Measurements from ENCODE around the gene LMTK3.
"Not testable (repeated sequence)": the region's sequence is repeated elsewhere in the genome, so short reads cannot be mapped to it uniquely, and the experiment has no call there.

LMTK3 gene

DNA sequence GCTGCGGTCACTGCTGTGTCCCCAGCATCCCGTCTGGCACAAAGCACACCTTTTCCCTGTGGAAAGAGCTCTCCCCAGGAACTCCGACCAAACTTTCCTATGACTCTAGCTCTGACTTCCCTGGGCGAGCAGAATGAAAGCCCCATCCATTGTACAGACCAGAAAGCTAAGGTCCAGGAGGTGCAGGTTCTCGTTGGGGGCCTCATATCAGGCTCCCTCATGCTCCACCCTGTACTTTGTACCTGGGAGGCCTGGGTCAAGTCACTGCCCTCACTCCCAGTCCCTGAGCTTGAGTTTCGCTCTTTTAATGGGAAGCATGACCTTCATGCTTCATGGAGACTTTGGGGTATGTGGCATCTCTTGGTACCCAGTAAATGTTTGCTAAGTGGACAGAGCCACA lies 24.1 kb downstream of the LMTK3 start:
- no peak for DNase-seq

DNA sequence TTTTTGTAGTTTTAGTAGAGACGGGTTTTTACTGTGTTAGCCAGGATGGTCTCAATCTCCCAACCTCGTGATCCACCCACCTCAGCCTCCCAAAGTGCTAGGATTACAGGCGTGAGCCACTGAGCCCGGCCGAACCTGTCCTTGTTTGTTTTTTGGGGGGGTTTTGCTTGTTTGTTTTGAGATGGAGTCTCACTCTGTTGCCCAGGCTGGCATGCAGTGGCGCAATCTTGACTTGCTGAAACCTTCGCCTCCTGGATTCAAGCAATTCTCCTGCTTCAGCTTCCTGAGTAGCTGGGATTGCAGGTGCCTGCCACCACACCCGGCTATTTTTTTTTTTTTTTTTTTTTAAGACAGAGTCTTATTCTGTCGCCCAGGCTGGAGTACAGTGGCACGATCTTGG lies 24.9 kb downstream of the LMTK3 start:
- DNase-seq = not testable (repeated sequence)

DNA sequence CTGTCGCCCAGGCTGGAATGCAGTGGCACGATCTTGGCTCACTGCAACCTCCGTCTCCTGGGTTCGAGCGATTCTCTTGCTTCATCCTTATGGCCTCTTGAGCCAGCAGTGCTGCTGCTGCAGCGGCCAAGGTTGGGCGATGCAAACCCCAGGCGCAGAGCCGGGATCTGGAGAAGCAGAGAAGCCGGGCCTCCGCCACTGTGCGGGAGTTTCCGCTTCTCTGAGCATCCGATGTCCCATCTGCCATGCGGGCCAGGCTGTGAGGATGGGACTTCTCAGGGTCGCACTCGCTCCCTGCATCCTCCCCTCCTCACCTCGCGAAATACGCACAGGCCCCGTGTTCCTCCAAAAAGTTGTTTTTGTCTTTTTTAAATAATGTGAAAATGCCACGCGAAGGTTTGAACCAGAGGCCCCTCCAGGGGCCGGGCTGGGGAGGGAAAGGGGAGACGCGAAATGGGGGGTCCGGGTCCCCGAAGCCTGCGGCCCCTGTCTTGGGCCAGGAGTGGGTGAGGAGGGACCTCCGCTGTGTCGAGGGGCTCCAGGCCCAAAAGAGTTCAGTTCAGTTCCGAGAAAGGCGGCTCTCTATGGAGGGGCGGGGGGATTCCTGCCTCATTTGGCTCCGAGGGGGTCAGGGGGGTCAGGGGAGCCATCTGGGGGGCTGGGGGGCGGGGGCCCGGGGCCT lies 26.6 kb downstream of the LMTK3 start:
- no peak for DNase-seq

DNA sequence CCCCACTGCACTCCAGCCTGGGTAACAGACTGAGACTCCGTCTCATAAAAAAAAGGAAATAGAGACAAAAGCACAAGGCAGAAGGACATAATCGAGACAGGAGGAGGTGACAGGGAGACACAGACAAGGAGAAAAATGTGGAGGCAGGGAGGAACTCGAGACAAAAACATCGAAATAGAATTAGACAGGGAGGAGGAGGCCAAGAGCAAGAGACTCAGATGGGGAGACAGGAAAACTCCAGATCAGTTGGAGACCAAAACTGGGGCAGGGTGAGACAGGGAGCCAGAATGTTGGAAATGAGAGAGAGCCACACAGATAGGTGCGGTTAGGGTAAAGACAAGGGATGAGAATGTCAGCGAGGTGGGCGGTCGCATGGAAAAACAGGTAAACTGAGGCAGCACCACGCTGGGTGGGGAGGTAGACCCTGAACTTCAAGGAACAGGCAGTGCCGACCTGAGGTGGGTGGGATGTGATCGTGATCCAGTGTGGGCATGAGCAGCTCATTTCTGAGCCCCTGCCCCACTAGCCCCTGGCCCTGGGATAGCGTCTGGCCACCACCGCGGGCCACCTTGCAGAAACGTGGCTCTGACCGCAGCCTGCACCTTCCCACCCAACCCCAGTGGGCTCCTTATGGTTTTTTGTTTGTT lies 27.3 kb downstream of the LMTK3 start:
- DNase-seq = no peak

DNA sequence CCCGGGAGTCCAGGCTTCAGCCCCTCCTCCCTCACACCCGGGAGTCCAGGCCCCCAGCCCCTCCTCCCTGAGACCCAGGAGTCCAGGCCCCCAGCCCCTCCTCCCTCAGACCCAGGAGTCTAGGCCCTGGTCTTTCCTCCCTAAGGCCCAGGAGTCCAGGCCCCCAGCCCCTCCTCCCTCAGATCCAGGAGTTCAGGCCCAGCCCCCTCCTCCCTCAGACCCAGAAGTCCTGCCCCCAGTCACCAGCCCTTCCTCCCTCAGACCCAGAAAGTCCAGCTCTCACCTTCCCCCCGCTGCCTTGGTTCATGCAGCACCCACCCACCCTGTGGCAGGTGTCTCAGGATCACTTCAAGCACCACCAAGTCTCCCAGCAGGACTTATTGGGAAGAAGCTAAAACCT lies 28.3 kb downstream of the LMTK3 start:
- DNase-seq = no peak

DNA sequence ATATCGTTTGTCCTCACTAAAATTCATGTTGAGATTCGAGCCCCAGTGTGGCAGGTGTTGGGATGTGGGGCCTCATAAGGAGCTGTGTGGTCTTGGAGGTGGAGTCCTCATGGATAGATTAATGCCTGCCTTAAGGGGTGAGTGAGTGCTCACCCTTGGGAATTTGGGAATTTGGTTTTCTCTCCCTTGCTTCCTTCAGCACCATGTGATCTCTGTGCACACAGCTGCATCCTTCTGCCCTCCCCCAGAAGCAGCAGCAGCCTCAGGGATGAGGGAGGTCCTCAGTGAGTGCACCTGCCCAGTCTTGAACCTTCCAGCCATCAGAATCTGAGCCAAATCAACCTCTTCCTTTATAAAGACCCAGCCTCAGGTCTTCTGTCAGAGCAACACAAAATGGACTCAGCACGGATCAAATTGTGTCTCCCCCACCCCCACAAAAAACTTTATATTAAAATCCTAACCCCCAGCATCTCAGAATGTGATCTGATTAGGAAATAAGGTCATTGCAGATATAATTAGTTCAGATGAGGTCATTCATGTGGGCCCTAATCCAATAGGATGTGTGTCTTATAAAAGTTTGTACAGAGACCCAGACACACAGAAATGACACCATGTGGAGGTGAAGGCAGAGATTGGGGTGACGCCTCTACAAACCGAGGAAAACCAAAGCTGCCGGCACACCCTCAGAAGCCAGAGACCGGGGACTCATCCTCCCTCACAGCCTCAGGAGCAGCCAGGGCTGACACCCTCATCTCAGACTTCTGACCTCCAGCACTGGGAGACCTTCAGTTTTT lies 29.6 kb downstream of the LMTK3 start:
- no peak for DNase-seq

DNA sequence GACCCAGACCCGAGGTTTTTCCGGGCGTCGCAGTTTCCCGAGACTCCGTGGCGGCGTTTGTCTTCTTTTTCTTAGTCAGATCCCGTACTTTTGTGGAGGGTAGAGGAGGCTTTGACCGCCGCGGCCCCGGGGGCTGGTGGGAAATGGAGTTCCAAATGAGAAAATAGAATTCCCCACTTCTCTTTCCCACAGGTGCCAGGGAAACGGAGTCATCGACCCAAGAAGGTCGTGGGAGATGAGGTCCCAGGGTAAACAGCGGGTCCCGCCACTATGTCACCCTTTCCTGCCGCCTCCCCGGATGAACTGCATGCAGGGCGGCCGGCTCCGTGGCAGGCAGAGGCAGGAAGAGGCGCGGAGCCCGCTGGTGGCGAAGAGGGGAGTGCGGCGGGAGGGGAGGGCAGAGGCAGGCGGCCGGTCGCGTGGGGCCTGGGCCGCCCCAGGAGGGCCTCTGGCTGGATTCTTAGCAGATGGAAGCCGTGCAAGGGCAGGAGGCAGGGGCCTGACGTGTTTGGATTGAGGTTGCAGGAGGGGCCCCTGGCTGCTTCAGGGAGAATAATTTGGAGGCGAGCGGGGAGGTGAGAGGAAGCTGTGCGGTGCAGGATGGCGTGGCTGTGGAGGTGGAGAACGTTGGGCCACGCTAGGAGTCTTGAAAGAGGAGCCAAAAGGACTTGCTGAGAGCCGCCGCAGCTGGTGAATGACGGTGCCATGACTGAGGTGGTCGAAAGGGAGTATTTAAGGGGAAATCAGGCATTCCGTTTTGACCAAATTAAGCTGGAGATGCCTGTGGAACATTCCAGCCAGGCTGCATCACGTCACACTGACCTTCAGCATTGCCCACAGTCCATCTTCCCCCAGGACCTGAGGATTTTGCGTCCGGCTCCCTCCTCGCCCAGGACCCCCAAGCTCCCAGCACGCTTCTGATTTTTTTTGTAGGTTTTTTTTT lies 30.8 kb downstream of the LMTK3 start:
- DNase-seq = no peak

DNA sequence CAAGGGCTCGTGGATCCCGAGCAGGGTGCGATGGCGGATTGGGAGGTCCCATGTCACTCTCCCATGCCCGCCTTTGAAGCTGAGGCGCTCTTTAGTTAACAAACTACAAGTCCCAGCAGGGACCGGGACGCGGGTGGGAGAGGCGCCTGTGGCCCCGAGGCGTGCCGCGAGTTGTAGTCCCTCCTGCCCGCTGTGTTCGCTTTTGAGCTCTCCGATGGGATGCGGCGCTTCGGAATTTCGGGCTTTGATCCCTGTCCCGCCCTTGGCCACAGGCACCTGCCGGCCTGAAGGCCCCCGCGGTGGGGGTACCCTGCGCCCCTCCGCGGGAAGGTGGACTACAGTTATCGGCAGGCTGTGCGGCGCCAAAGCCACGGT lies 31.5 kb downstream of the LMTK3 start:
- DNase-seq = no peak

DNA sequence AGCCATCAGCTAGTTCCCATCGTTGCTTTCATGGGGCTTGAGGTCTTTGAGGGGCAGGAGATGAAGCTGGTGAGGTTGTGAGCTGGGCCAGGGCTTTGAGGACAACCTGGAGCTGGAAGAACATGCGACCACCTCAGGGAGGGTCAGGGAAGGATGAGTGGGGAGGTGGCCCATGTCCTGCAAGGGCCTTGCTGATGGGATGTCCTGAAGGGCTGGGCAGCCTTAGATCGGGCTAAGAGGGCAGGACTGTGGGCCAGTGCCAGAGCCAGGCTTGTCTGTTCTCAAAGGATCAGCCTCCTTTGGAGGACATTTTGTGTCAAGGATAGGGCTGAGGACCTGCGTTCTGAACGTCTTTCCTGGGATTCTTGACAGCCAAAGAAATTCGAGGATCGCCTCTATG lies 31.9 kb downstream of the LMTK3 start:
- DNase-seq = no peak

DNA sequence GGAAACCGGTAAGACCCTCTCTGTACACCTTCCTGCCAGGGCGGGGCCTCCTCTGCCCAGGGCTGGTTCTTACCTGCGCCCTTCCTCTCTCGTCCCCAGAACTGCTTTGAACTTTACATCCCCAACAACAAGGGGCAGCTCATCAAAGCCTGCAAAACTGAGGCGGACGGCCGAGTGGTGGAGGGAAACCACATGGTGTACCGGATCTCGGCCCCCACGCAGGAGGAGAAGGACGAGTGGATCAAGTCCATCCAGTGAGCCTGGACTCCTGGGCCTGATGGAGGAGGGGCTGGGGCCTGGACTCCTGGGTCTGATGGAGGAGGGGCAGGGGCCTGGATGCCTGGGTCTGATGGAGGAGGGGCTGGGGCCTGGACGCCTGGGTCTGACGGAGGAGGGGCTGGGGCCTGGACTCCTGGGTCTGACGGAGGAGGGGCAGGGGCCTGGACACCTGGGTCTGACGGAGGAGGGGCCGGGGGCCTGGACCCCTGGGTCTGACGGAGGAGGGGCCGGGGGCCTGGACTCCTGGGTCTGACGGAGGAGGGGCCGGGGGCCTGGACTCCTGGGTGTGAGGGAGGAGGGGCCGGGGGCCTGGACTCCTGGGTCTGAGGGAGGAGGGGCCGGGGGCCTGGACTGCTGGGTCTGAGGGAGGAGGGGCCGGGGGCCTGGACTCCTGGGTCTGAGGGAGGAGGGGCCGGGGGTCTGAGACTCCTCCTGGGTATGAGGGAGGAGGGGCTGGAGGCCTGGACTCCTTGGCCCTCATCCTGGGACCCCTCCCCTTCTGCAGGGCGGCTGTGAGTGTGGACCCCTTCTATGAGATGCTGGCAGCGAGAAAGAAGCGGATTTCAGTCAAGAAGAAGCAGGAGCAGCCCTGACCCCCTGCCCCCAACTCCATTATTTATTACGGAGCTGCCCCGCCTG lies 33.0 kb downstream of the LMTK3 start:
- DNase-seq = no peak

DNA sequence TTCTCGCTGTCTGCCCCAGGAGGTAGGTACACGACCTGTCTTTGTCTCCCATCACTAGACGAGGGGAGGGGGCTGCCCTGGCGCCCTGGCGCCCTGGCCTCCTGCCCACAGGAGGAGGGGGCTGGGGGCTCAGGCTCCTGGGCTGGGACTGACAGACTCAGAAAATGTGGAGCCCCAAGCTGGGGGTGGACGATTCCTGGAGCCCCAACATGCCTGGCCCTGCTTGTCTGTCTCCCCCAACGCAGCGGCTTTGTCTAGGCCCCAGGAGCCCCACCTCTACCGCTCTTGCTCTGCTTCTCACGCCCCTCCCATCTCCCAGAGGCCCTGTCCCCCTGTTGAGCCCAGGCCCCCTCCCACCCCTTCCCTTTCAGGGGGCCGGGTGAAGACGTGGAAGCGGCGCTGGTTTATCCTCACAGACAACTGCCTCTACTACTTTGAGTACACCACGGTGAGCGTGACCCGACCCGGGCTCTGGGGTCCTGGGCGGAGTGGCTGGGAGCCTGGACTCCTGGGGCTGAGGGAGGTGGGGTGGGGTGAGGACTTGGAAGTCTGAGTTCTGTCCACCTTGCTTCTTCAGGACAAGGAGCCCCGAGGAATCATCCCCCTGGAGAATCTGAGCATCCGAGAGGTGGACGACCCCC lies 33.8 kb downstream of the LMTK3 start:
- no peak for DNase-seq

DNA sequence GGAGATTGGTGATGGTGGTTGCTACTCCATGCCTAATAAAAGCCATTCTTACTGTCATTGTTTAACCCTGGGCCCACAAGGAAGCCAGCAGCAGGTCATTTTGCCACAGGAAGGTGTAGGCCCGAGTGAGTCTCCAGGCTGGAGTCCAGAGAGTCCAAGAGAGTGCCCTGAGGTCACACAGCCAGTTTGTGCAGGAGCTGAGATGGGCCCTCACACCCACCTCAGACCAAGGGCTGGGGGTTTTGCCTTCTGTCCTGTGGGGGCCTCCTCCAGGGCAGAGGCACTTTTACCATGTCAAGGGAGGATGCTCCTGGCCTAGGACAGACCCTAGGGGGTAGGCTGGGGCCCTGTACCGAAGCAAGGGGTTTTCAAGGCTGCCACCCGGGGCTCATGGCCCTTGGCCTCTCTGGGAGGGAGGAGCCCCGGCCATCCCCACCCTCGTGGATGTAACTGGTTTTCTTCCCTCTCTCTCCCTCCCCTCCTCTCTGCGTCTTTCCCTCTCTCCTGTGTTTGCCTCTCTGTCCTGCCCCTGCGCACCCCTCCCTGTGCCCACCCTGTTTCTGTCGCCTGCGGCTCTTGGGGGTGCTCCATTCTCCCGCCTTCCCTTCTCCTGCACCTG lies 34.5 kb downstream of the LMTK3 start:
- no peak for DNase-seq

DNA sequence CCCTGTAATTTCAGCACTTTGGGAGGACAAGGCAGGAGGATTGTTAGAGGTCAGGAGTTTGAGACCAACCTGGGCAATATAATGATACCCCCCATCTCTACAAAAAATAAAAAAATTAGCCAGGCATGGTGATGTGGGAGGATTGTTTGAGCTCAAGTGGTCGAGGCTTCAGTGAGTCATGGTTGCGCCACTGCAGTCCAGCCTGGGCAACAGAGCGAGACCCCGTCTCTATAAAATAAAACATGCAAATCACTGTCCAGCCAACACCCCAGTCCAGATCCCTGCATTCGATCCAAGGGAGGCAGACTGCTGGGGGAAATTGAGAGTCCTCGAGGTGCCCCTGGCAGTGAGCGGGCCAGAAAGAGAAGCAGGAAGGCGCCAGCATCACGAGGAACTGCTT lies 35.5 kb downstream of the LMTK3 start:
- no peak for DNase-seq

DNA sequence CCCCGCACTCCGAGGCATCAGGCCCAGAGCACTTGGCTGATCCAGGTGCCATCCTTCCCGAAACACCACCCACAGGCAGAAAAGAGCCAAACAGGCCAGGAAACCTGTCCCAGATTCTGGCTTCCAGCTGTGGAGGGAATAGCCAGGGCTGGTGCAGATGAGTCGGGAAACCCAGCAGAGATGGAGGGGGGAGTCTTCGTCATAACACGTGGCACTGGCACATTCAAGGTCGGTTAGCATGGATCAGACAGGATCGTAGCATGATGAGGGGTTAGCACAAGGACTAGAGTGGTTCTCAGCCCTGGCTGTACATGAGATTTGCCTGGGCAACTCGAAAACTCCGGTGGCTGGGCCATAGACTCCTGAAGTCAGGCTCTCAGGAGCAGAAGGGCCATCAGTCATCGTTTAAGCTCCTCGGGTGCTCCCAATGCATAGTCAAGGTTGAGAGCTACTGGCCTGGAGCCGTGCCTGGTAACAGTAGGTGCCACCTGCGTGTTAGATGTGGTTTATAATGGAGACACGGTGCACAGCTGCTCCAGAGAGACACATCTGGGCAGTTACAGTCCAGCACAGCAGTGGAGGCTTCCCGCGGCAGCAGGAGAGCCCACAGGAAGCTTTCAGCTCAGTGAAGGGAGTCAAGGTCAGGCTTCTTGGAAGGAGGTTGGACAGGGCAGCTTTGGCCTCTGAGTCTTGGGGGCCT lies 36.1 kb downstream of the LMTK3 start:
- DNase-seq = no peak

DNA sequence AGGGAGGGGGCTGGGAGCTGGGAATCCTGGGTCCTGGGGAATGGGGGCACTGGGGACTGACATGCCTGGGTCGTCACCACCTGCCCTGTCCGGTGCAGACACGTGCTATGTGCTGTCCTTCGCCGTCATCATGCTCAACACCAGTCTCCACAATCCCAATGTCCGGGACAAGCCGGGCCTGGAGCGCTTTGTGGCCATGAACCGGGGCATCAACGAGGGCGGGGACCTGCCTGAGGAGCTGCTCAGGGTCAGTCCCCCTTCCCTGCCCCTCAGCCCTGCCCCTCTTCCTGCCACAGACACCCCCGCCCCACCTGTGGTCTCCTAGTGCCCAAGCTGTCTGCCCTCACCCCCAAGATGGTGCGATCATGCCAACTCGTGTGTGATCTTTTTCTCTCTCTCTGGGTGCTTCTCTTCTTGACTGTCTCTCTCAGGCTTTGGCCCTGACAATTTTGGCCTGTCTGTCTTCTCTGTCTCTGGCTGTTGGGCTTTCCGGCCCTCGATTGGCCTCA lies 37.5 kb downstream of the LMTK3 start:
- no peak for DNase-seq

DNA sequence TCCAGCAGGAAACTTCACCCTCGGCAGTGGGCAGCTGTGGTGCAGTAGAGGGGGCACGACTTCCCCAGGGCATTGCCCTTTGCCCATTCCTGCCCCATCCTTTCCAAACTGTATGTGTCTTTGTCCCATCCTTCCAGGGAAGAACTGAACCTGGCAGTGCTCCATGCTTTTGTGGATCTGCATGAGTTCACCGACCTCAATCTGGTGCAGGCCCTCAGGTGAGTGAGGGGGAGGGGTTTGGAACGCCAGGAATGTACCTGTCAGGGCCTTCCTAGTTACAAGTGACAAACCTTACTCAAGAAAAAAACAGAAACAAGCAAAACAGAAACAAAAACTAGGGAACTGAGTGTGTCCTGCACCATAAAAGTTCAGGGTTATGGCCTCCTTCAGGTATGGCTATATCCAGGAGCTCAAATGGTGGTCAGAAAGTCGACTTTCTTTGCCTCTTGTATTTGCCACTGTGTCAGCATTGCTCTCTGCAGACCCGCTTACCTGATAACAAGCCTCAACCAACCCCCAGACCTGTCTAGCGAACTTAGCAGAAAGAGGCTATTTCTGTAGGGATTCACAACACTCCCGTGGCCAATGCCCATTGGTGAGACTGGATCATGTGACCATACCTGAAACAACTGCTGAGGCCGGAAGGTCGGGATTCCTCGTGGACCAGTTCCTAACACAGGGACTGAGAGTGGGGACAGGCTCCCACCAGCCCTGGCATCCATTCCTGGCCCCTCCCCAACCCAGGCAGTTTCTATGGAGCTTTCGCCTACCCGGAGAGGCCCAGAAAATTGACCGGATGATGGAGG lies 38.3 kb downstream of the LMTK3 start:
- DNase-seq = no peak

DNA sequence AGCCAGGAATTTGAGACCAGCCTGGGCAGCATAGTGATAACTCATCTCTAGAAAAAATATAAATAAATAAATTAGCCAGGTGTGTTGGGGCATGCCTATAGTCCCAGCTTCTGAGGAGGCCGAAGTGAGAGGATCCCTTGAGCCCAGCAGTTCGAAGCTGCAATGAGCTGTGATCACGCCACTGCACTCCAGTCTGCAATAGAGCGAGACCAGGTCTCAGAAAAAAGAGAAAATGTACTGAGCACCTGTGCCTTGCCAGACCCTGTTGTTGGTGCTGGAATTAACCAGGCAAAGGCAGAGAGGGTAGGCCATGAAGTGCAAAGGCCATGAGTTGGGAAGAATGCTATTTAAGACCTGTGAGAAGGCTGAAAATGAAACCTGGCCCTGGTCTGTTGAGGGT lies 39.8 kb downstream of the LMTK3 start:
- no peak for DNase-seq

DNA sequence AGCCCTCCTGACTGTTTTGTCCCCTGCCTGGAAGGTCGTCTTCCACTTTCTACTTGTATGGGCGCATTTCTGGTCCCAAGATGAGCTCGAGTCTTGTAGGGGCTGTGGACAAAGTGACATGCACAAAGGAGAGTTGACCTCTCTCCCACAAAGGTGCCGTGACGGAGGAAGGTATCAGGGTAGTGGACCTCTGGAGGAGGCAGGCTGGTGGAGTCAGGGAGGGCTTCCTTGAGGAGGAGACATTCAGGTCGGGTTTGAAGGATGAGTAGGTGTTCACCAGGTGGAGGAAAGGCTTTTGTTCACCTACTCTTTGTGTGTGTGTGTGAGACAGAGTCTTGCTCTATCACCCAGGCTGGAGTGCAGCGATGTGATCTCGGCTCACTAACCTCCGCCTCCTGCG lies 40.8 kb downstream of the LMTK3 start:
- DNase-seq = no peak

All from NCI-H345 (cell line).